NCI-H2171 treated with DMSO at 0.1 percent for 48 hours (cell line): Measurements from ENCODE around the gene XIRP2.
"Not testable (repeated sequence)": the region's sequence is repeated elsewhere in the genome, so short reads cannot be mapped to it uniquely, and the experiment has no call there.

Experiments
- DNase-seq: peaks from one replicate; lab custom pipeline; 2025; lab: John Stamatoyannopoulos, UW

Gene XIRP2

GRCh38 chr2:166932032-166932431, 43.8 kb downstream of the XIRP2 start:
- DNase-seq: no peak

GRCh38 chr2:166934817-166935216, 46.5 kb downstream of the XIRP2 start:
- no peak for DNase-seq

DNA sequence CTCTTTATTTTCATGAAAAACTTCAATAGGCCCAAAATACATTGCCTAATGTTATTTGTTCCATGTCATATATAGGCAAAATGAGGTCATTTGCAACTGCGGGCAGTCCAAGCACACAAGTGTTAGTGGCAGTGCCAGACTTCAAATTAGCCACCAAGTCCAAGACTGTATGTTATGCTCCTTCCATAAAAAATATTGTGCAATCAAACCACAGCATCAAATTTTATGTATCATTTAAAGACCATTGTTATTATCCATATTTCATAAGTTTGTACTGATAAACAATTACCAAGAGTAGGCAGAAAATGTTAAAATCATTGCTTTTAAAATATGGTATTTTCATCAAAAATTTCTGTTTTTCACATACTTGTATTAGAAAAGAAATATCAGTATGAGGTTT, 54.1 kb downstream of the XIRP2 start:
- DNase-seq: no peak

- no peak for DNase-seq
Measured at GRCh38 chr2:166944909-166945308, 56.6 kb downstream of the XIRP2 start.

GRCh38 chr2:166957686-166958085, 69.4 kb downstream of the XIRP2 start:
- DNase-seq: no peak

- DNase-seq: no peak
Measured at GRCh38 chr2:166958986-166959481, 70.8 kb downstream of the XIRP2 start.

DNA sequence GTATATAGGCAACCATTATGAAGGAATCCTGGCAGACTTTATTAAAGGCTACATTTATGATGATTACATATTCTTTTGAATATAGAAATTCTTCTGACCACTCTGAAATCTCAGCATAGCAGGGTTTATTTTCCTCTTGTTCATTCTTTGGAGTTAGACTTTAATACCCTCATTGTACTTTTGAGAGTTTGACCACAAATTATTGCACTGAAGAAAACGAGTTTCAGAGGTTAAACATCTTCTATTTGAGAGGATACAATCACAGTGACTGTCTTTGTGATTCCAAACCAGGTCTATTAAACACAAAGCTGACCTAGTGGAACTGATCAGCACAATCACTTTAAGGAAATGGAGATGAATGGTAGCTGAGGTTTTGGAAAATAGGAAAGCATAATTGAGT, 71.3 kb downstream of the XIRP2 start:
- DNase-seq: no peak

DNA sequence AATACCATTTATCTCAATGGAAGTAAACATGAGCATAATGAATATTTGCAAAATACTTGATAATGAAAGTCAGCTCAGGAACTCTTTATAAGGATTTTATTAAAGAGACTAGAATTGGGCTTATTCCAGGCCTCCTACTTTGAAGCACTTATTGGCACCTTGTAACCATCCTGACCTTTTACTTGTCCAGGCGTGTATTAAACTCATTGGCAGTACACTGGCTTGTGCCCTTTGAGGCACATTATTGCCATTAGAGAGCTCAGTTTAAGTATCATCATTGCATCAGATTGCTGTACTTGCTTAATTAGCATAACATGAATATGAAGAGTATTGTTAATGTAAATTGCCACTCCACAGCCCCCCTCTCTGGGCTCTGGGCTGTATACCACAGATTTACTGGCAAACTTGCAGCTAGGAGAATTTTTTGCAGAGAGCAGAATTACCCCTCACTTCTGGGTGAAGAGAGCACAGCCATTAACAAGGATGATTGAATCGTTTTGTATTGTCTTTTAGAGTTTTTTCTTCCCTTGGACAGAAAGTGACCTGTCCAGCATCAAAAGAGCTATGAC, 72.5 kb downstream of the XIRP2 start:
- DNase-seq: no peak

DNA sequence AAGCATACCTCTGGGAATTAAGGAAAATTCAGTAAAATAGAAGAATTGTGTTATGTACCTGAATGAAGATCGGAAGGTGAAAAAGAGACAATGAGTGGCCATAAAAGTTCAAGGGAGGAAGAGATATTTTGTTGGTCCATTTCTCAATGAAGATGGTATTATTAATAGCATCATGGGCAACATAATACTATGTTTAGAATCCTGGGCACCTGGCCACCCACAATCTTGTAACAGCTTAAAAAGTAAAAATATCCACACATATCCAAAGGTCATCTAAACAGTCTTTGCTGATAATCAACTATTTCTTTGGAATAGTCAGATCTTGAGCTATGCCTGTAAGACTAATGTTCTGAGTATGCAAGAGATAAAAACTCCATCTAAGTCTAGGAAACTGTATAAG, 73.7 kb downstream of the XIRP2 start:
- no peak for DNase-seq

GRCh38 chr2:166969486-166969885, 81.2 kb downstream of the XIRP2 start:
- DNase-seq: no peak

DNA sequence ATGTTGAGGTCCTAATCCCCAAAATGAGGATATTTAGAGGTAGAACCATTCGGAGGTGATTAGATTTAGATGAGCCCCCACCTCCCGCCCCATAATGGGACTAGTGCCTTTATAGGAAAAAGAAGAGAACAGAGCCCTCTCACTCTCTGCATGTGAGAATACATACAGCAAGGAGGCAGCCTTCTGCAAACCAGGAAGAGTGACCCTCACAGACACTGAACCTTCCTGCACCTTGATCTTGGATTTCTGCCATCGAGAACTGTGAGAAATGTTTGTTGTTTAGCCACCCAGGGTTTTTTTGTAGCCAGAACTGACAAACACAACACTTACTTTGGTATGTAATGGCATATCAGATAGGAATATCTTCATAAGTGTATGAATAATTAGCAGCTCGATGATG, 83.7 kb downstream of the XIRP2 start:
- DNase-seq: no peak

GRCh38 chr2:166972418-166972817, 84.1 kb downstream of the XIRP2 start:
- DNase-seq: no peak

DNA sequence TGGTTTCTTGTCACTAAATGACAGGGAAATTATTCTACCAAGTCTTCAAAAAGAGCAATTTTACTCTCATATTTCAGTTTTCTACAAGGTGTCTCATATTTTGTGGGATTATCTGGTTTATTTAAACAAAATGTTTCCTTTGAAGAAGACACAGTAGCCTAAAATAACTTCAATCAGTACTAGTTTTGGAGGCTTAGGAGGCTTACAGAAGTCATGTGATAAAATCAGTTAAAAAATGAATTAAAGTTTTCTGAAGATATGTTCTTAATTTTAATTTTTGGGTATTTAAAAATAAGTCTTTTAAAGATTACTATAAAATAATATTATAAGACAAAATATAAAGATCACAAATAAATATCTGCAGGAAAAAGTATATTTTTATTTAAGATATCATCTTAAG, 95.9 kb downstream of the XIRP2 start:
- DNase-seq: no peak

DNA sequence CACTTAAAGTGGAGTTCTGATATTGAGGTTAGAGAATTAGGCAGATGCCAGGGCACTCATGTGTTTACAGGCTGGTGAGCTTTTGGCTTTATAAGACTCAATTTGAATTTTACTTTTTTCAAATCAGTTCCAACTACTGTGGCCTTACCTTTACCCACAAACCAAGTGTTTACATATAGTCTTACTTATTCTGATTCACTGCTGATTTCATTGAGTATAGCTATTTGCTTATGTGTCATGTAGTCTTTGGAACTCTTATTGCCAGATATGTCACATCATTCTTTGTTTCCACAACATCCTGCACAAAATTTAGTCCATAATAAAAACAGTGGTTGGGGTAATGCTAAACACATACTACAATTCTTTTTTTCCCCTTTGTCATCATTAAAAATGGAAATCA, 96.5 kb downstream of the XIRP2 start:
- no peak for DNase-seq

GRCh38 chr2:166994588-166995336, 106.5 kb downstream of the XIRP2 start:
- no peak for DNase-seq

DNA sequence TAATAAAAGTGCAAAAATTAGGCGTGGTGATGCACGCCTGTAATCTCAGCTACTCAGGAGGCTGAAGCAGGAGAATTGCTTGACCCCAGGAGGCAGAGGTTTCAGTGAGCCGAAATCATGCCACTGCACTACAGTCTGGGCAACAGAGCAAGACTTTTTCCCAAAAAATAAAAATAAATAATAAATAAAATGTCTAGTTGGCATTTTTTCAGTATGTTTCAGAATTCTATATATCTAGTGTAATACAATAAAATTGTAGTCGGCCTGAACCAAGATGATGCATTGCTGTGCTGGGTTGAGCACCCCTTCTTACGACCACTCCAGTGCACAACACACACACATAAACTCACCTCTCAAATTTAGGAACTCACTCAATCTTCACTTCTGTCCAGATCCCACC, 108.2 kb downstream of the XIRP2 start:
- DNase-seq: no peak

GRCh38 chr2:167001165-167001564, 112.9 kb downstream of the XIRP2 start:
- DNase-seq: no peak

DNA sequence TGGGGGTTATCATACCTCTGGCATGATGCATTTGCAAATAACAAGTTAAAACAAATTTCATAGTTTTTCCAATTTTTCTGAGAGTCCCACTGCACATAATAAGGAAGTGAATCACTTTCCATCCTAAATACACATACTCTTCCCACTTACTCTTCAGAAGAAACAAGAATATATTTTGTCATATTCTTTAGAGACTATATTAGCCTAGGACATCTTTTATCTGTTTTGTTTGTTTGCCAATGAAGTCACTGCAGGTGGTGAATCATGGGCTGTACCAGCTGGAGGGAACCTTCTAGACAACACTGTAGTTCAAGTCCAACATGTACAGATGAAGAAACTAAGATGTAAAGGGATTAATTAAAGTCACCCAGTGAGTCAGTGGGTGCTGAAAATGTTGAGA, 116.8 kb downstream of the XIRP2 start:
- DNase-seq: no peak

GRCh38 chr2:167013227-167013626, 124.9 kb downstream of the XIRP2 start:
- DNase-seq: no peak

- DNase-seq: no peak
Measured at GRCh38 chr2:167015806-167016205, 127.5 kb downstream of the XIRP2 start.

DNA sequence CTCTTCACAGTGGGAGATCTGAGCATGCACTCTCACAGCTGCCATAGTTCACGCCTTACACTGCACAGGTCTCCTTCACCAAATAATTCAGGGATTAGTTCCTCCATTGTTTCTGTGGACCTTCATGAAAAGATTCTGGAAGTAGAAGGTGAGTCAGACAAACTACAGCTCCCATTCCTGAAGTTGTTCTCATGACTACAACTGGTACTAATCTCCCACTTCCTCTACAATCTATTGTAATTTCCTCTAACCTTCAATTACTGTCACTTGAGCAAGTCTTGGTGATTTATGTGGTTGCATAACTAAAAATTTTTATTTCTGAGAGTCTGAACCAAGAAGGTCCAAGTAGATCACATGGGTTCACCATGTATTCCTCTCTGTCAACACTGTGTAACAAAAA, 128.7 kb downstream of the XIRP2 start:
- no peak for DNase-seq

DNA sequence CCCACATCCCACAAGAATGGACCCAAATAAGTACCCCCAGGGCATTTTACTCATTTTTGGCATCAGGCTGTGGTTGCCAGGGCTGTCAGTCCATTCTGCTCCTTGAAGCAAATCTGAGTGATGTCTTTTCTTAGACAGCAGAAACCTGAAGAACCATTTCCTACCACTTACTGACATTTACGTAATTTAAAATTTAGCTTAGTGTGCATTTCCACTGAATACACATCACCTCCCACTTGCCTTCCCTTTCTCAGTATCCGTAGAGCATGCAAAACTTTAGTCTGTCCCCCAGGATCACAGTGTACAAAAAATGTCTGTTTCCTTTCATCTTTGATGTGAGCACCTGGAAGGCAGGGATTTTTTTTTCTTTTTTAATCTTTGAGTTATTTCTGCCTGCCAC, 130.3 kb downstream of the XIRP2 start:
- no peak for DNase-seq

- DNase-seq: no peak
Measured at GRCh38 chr2:167028503-167028902, 140.2 kb downstream of the XIRP2 start.

DNA sequence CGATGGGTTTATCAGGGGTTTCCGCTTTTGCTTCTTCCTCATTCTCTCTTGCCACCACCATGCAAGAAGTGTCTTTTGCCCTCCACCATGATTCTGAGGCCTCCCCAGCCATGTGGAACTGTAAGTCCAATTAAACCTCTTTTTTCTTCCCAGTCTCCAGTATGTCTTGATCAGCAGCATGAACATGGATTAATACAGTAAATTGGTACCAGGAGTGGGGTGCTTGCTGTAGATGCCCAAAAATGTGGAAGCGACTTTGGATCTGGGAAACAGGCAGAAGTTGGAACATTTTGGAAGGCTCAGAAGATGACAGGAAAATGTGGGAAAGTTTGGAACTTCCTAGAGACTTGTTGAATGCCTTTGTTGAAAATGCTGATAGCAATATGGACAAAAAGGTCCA, 146.7 kb downstream of the XIRP2 start:
- DNase-seq: not testable (repeated sequence)
